IMR-90 (cell line): ENCODE data around the gene CIB1. TPM values are rescaled to one million over a fixed set of nuclear protein-coding genes. Genes with fewer than 3 reads are reported as not detected.

Experiments
- ATAC-seq: fragments of 200-7000 bp; cut with Tn5 transposase; 2 replicates; pipeline ENCODE4 v1.9.1; 2020; ENCODE audit warnings: low read depth, mild to moderate bottlenecking, moderate library complexity
- BruUV-seq: library from RNA; stranded (reverse); fragments of 400-500 nt; replicated peaks from 2 replicates; lab custom pipeline; 2021; lab: Mats Ljungman, UMichigan
- CTCF ChIA-PET: fragments of 300-600 bp; formaldehyde crosslinking; extraction: SDS; loops from one replicate; lab custom pipeline; 2021; ENCODE audit warnings: antibody characterized with exemption; lab: Yijun Ruan, JAX
- POLR2A ChIA-PET: fragments of 300-600 bp; sonication (Branson Sonifier 250); formaldehyde crosslinking; loops from one replicate; lab custom pipeline; 2022; ENCODE audit warnings: antibody characterized with exemption; ENCODE audit not compliant: unreplicated experiment; lab: Charles Lee
- DNase-seq: peaks from one replicate; pipeline ENCODE4 v3.0.0; 2013
- H2AFZ ChIP-seq: replicated peaks from 2 replicates; pipeline ENCODE3; 2013; ENCODE audit warnings: low read length, mild to moderate bottlenecking; ENCODE audit not compliant: poor library complexity
- H2AK5ac ChIP-seq: 2 replicates; pipeline ENCODE4 v1.6.1; 2013; ENCODE audit warnings: low read depth, low read length, inconsistent platforms
- H2AK9ac ChIP-seq: replicated peaks from 2 replicates; pipeline ENCODE3; 2013; ENCODE audit warnings: mild to moderate bottlenecking, low read depth, low read length, moderate library complexity; ENCODE audit not compliant: poor library complexity
- H2BK120ac ChIP-seq: 2 replicates; pipeline ENCODE4 v1.6.1; 2013; ENCODE audit warnings: low read depth, low read length, inconsistent platforms
- H2BK15ac ChIP-seq: 3 replicates; pipeline ENCODE4 v1.6.1; 2013; ENCODE audit warnings: low read depth, low read length, inconsistent platforms
- H2BK20ac ChIP-seq: 2 replicates; pipeline ENCODE4 v1.6.1; 2013; ENCODE audit warnings: low read depth, mild to moderate bottlenecking, inconsistent platforms, low read length, moderate library complexity
- H2BK5ac ChIP-seq: 2 replicates; pipeline ENCODE4 v1.6.1; 2013; ENCODE audit warnings: mild to moderate bottlenecking, low read depth, low read length, inconsistent platforms; ENCODE audit not compliant: poor library complexity, severe bottlenecking
- H3K14ac ChIP-seq: replicated peaks from 2 replicates; pipeline ENCODE4 v1.6.1; 2013; ENCODE audit warnings: low read depth, low read length, inconsistent platforms
- H3K18ac ChIP-seq: 2 replicates; pipeline ENCODE4 v1.6.1; 2013; ENCODE audit warnings: low read depth, low read length, control low read depth
- H3K23ac ChIP-seq: 2 replicates; pipeline ENCODE4 v1.6.1; 2013; ENCODE audit warnings: low read depth, low read length, inconsistent platforms
- H3K27ac ChIP-seq: 2 replicates; pipeline ENCODE4 v1.5.1; 2013; ENCODE audit warnings: mild to moderate bottlenecking, control low read depth, low read length; ENCODE audit not compliant: insufficient read depth
- H3K27me3 ChIP-seq: 2 replicates; pipeline ENCODE4 v1.6.1; 2013; ENCODE audit warnings: low read length; ENCODE audit not compliant: control insufficient read depth, insufficient read depth
- H3K36me3 ChIP-seq: 2 replicates; pipeline ENCODE4 v1.6.1; 2013; ENCODE audit warnings: low read length, mixed read lengths; ENCODE audit not compliant: control insufficient read depth, insufficient read depth
- H3K4ac ChIP-seq: 2 replicates; pipeline ENCODE4 v1.6.1; 2013; ENCODE audit warnings: low read depth, low read length, inconsistent platforms
- H3K4me1 ChIP-seq: 2 replicates; pipeline ENCODE4 v1.6.1; 2013; ENCODE audit warnings: low read length, mixed read lengths; ENCODE audit not compliant: control insufficient read depth, insufficient read depth
- H3K4me2 ChIP-seq: 2 replicates; pipeline ENCODE4 v1.6.1; 2013; ENCODE audit warnings: low read depth, mild to moderate bottlenecking, control low read depth, low read length, moderate library complexity
- H3K4me3 ChIP-seq: 2 replicates; pipeline ENCODE4 v1.5.1; 2013; ENCODE audit warnings: low read depth, mild to moderate bottlenecking, control low read depth, low read length, moderate library complexity; ENCODE audit not compliant: insufficient read depth
- H3K56ac ChIP-seq: 2 replicates; pipeline ENCODE4 v1.6.1; 2013; ENCODE audit warnings: low read length, inconsistent platforms; ENCODE audit not compliant: insufficient read depth; ENCODE audit errors: extremely low read depth
- H3K79me1 ChIP-seq, 2 experiments: 2 replicates each; pipeline ENCODE4 v1.6.1; 2013; ENCODE audit warnings: low read length in 2 of 2, inconsistent platforms in 1 of 2, low read depth in 1 of 2
- H3K9ac ChIP-seq: 2 replicates; pipeline ENCODE4 v1.6.1; 2013; ENCODE audit warnings: low read depth, low read length, control low read depth
- H3K9me1 ChIP-seq: 2 replicates; pipeline ENCODE4 v1.6.1; 2013; ENCODE audit warnings: low read length, inconsistent platforms; ENCODE audit not compliant: insufficient read depth
- H3K9me3 ChIP-seq: 2 replicates; pipeline ENCODE4 v1.6.1; 2013; ENCODE audit warnings: low read length; ENCODE audit not compliant: control insufficient read depth, insufficient read depth
- H4K20me1 ChIP-seq: 2 replicates; pipeline ENCODE4 v1.6.1; 2013; ENCODE audit warnings: low read length, inconsistent platforms; ENCODE audit not compliant: insufficient read depth
- H4K5ac ChIP-seq: 2 replicates; pipeline ENCODE4 v1.6.1; 2013; ENCODE audit warnings: mild to moderate bottlenecking, low read depth, low read length, control low read depth
- H4K8ac ChIP-seq, 2 experiments: 2 replicates each; pipeline ENCODE4 v1.6.1; 2013; ENCODE audit warnings: low read depth in 2 of 2, low read length in 2 of 2, control low read depth in 1 of 2, inconsistent platforms in 1 of 2
- H4K91ac ChIP-seq: 2 replicates; pipeline ENCODE4 v1.6.1; 2013; ENCODE audit warnings: low read depth, low read length, inconsistent platforms; ENCODE audit not compliant: insufficient read depth
- CEBPB ChIP-seq: IDR thresholded peaks from 2 replicates; pipeline ENCODE4 v1.6.1; 2012; ENCODE audit warnings: low read depth, low read length, improper control_type of control experiment
- CHD1 ChIP-seq: IDR thresholded peaks from 2 replicates; pipeline ENCODE4 v1.6.1; 2012; ENCODE audit warnings: low read depth, low read length, improper control_type of control experiment
- FOS ChIP-seq: fragments of 150-350 bp; IDR thresholded peaks from 2 replicates; pipeline ENCODE4 v1.6.1; 2016; ENCODE audit warnings: low read depth, low read length
- MAFK ChIP-seq: IDR thresholded peaks from 2 replicates; pipeline ENCODE4 v1.6.1; 2012; ENCODE audit warnings: low read depth, low read length, improper control_type of control experiment
- MAZ ChIP-seq: IDR thresholded peaks from 2 replicates; pipeline ENCODE4 v1.6.1; 2012; ENCODE audit warnings: low read depth, mild to moderate bottlenecking, low read length, improper control_type of control experiment, moderate library complexity, borderline replicate concordance
- MXI1 ChIP-seq: IDR thresholded peaks from 2 replicates; pipeline ENCODE4 v1.6.1; 2012; ENCODE audit warnings: low read depth, mild to moderate bottlenecking, low read length, moderate library complexity, borderline replicate concordance
- NFE2L2 ChIP-seq: fragments of 150-350 bp; IDR thresholded peaks from 2 replicates; pipeline ENCODE4 v1.6.1; 2016; ENCODE audit warnings: low read depth, mild to moderate bottlenecking, low read length
- POLR2A ChIP-seq: IDR thresholded peaks from 2 replicates; pipeline ENCODE4 v1.6.1; 2012; ENCODE audit warnings: mild to moderate bottlenecking, low read depth, low read length
- RAD21 ChIP-seq: IDR thresholded peaks from 2 replicates; pipeline ENCODE4 v1.6.1; 2012; ENCODE audit warnings: low read length, improper control_type of control experiment
- RCOR1 ChIP-seq: IDR thresholded peaks from 2 replicates; pipeline ENCODE4 v1.6.1; 2012; ENCODE audit warnings: mild to moderate bottlenecking, low read length, improper control_type of control experiment; ENCODE audit not compliant: insufficient replicate concordance
- RFX5 ChIP-seq: IDR thresholded peaks from 2 replicates; pipeline ENCODE4 v1.8.0; 2012; ENCODE audit warnings: low read depth, mild to moderate bottlenecking, low read length, moderate library complexity
- SMC3 ChIP-seq: fragments of 150-350 bp; IDR thresholded peaks from 2 replicates; pipeline ENCODE4 v1.6.1; 2016; ENCODE audit warnings: low read depth, mild to moderate bottlenecking, antibody characterized with exemption, low read length, moderate library complexity
- WGBS, 2 experiments: methylation state at CpG; one replicate each; pipeline versions ENCODE4 v1.1.5 to v1.1.7; 2013; ENCODE audit warnings: missing lambda C conversion rate in 2 of 2; ENCODE audit not compliant: insufficient read length in 1 of 2; ENCODE audit errors: extremely low coverage in 2 of 2; 5-methylcytosine and 5-hydroxymethylcytosine counted together
- dilution Hi-C: fragments of 300-500 bp; cut with HindIII; formaldehyde crosslinking; loops from one replicate; pipeline ENCODE4 v1.14.3; 2018; ENCODE audit warnings: low sequenced_read_pairs; ENCODE audit not compliant: unreplicated experiment
- in situ Hi-C: fragments of 300-500 bp; cut with MboI; formaldehyde crosslinking; loops from 3 replicates; pipeline ENCODE4 v1.14.3; 2019; ENCODE audit warnings: low sequenced_read_pairs, inconsistent platforms, mixed read lengths
- intact Hi-C: fragments of 100-400 bp; cut with micrococcal nuclease; formaldehyde crosslinking; loops from 2 replicates; pipeline ENCODE4 v1.10.0; 2022
- polyA plus RNA-seq, 3 experiments: library from polyadenylated mRNA; depleted of rRNA; stranded (reverse); fragments of >200 nt; gene quantifications; 2 replicates each; pipeline ENCODE4 v1.2.3, GENCODE V29; 2012; ENCODE audit warnings: low replicate concordance in 1 of 3
- total RNA-seq: library from RNA; depleted of rRNA; stranded (reverse); fragments of >200 nt; gene quantifications from 2 replicates; pipeline ENCODE4 v1.2.3, GENCODE V29; 2012
- TF ChIP-seq, protein P1 (sequence below): conservative IDR thresholded peaks from 2 replicates; pipeline ENCODE4 v1.5.1; 2012; ENCODE audit warnings: mild to moderate bottlenecking, low read depth, low read length, improper control_type of control experiment
- TF ChIP-seq, protein P2 (sequence below): fragments of 150-350 bp; IDR thresholded peaks from 2 replicates; pipeline ENCODE4 v1.6.1; 2017; ENCODE audit warnings: mild to moderate bottlenecking, antibody characterized with exemption, low read length, low read depth
- TF ChIP-seq, protein P3 (sequence below): fragments of 150-350 bp; IDR thresholded peaks from 2 replicates; pipeline ENCODE4 v1.6.1; 2016; ENCODE audit warnings: low read depth, mild to moderate bottlenecking, low read length, moderate library complexity, borderline replicate concordance

The CIB1 gene
- total and polyA plus RNA-seq, 2 of the 4 experiments (the other 2 are of a cell fraction): 31.5 to 94.1 TPM

DNA sequence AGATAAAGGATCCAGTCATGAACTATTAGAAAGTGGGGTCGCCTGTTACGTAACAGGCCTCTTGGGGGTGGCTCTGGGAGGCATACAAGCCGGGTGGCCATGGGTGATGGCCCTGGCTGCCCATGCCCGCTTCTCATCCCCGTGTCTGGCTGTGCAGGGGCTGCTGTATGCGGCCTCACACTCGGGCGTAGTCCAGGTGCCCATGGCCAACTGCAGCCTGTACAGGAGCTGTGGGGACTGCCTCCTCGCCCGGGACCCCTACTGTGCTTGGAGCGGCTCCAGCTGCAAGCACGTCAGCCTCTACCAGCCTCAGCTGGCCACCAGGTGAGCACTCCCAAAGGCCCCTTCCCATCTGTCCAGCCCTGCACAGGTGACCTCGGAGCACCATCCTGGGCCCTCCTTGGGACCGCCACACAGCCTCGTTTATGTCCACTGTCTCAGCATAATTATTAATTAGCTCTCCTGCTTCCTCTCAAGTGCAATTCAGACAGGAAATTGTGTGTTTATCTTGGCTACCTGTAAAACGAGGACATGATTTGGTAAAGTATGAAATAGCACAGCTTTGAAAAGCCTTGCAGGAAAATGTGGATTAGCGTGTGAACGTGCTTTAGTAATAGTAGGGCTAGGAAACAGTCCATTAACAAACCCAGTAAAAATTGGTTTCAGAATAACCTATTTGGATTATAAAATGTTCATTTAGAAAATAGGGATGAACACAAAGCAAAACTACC lies 8.1 kb downstream of the CIB1 start:
- in situ Hi-C loops (loop anchor here (10.0 kb wide), 1 partner anchor 331 kb away; the partner anchor contains the start of gene AP3S2), intact Hi-C loops (loop anchor here (10.0 kb wide), 1 partner anchor 141 kb away; no protein-coding TSS in a partner anchor), dilution Hi-C loops (no loop called here)
- Histone ChIP-seq H3K27me3 (no peaks in the 10 kb centered on the region), H3K4me3 (no peak overlapping the region), H3K4ac (no peak overlapping the region), H2AK9ac (no peak overlapping the region), H3K36me3 (peaks cover 58% of the 10 kb centered on the region), H4K5ac (no peak overlapping the region), H2AK5ac (no peak overlapping the region), H2AFZ (no peak overlapping the region), H3K27ac (no peak overlapping the region), H3K4me2 (no peak overlapping the region), H2BK120ac (no peak overlapping the region), H2BK20ac (no peak overlapping the region), H3K56ac (no peak overlapping the region), H3K18ac (no peak overlapping the region), H2BK15ac (no peak overlapping the region), H2BK5ac (no peak overlapping the region), H3K9me1 (no peaks in the 10 kb centered on the region), H4K91ac (no peak overlapping the region), H4K20me1 (no peaks in the 10 kb centered on the region), H3K79me1 (peaks cover 0 to 10% of the 10 kb centered on the region in 2 experiments; a peak in 2 of 4 replicates), H4K8ac (no peak overlapping the region), H3K4me1 (peaks cover 3% of the 10 kb centered on the region; the same call in 1 of the 2 replicates), H3K14ac (no peak overlapping the region), H3K23ac (no peak overlapping the region), H3K9me3 (no peaks in the 10 kb centered on the region), H3K9ac (no peak overlapping the region)
- ATAC-seq: no peak
- BruUV-seq: no TSS peak
- 89% methylated on average over 7 of the region's 18 CpGs; no CpG with 5 or more reads in 1 of the 2 experiments for WGBS, 2 experiments
- POLR2A ChIA-PET: no interaction called here
- CTCF ChIA-PET: no interaction called here
- DNase-seq: no peak
- TF ChIP-seq MAFK (no peak), NFE2L2 (no peak), CEBPB (no peak), RCOR1 (no peak), FOS (no peak), MAZ (no peak), POLR2A (no peak), RFX5 (no peak), RAD21 (no peak), SMC3 (no peak), MXI1 (no peak), CHD1 (no peak)
- TF ChIP-seq, protein P1, sequence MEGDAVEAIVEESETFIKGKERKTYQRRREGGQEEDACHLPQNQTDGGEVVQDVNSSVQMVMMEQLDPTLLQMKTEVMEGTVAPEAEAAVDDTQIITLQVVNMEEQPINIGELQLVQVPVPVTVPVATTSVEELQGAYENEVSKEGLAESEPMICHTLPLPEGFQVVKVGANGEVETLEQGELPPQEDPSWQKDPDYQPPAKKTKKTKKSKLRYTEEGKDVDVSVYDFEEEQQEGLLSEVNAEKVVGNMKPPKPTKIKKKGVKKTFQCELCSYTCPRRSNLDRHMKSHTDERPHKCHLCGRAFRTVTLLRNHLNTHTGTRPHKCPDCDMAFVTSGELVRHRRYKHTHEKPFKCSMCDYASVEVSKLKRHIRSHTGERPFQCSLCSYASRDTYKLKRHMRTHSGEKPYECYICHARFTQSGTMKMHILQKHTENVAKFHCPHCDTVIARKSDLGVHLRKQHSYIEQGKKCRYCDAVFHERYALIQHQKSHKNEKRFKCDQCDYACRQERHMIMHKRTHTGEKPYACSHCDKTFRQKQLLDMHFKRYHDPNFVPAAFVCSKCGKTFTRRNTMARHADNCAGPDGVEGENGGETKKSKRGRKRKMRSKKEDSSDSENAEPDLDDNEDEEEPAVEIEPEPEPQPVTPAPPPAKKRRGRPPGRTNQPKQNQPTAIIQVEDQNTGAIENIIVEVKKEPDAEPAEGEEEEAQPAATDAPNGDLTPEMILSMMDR: no peak
- TF ChIP-seq, protein P2, sequence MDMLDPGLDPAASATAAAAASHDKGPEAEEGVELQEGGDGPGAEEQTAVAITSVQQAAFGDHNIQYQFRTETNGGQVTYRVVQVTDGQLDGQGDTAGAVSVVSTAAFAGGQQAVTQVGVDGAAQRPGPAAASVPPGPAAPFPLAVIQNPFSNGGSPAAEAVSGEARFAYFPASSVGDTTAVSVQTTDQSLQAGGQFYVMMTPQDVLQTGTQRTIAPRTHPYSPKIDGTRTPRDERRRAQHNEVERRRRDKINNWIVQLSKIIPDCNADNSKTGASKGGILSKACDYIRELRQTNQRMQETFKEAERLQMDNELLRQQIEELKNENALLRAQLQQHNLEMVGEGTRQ: no peak
- TF ChIP-seq, protein P3, sequence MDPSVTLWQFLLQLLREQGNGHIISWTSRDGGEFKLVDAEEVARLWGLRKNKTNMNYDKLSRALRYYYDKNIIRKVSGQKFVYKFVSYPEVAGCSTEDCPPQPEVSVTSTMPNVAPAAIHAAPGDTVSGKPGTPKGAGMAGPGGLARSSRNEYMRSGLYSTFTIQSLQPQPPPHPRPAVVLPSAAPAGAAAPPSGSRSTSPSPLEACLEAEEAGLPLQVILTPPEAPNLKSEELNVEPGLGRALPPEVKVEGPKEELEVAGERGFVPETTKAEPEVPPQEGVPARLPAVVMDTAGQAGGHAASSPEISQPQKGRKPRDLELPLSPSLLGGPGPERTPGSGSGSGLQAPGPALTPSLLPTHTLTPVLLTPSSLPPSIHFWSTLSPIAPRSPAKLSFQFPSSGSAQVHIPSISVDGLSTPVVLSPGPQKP: no peak
